Endothelial cell of umbilical vein (primary cell): ENCODE measurements around the gene CNTN5. TPM values are rescaled to one million over a fixed set of nuclear protein-coding genes. Genes with fewer than 3 reads are reported as not detected.

Experiments used
- BruUV-seq: library from RNA; stranded (reverse); fragments of 400-500 nt; replicated peaks from 2 replicates; lab custom pipeline; 2021; lab: Mats Ljungman, UMichigan
- CTCF ChIA-PET: fragments of 300-600, 350-600 bp; sonication (Branson Sonifier 250); formaldehyde crosslinking; loops from one replicate; lab custom pipeline; 2021; ENCODE audit warnings: antibody characterized with exemption, inconsistent platforms; lab: Charles Lee
- POLR2A ChIA-PET: fragments of 300-600, 350-600 bp; sonication (Branson Sonifier 250); formaldehyde crosslinking; loops from one replicate; lab custom pipeline; 2021; ENCODE audit warnings: antibody characterized with exemption, inconsistent platforms; lab: Charles Lee
- DNase-seq: peaks from one replicate; pipeline ENCODE4 v3.0.0-alpha.2; 2011; ENCODE audit warnings: low read depth, low spot score
- FAIRE-seq: peaks from 2 replicates; lab custom pipeline; 2011; peaks lifted over from hg19 to GRCh38; lab: Jason Lieb, UNC
- H2AFZ ChIP-seq: 2 replicates; pipeline ENCODE4 v1.6.0; 2012; ENCODE audit warnings: low read depth, low read length, control low read depth, inconsistent platforms
- H3K27ac ChIP-seq: 2 replicates; pipeline ENCODE4 v1.5.1; 2011; ENCODE audit warnings: low read depth, mild to moderate bottlenecking, control low read depth, low read length, moderate library complexity; ENCODE audit not compliant: insufficient read depth
- H3K27me3 ChIP-seq, 2 experiments: 2 replicates each; pipeline versions ENCODE4 v1.6.0 to v1.6.1; 2011; ENCODE audit warnings: low read length in 2 of 2, mixed read lengths in 1 of 2; ENCODE audit not compliant: control insufficient read depth in 2 of 2, insufficient read depth in 2 of 2
- H3K36me3 ChIP-seq, 2 experiments: 2 replicates in 1 of 2; 3 replicates in 1 of 2; pipeline ENCODE4 v1.5.1; 2011; ENCODE audit warnings: low read length in 2 of 2, mild to moderate bottlenecking in 1 of 2, moderate library complexity in 1 of 2; ENCODE audit not compliant: control insufficient read depth in 2 of 2, insufficient read depth in 2 of 2; ENCODE audit errors: extremely low read depth in 1 of 2
- H3K4me1 ChIP-seq: 3 replicates; pipeline ENCODE4 v1.5.1; 2011; ENCODE audit warnings: mild to moderate bottlenecking, low read length; ENCODE audit not compliant: control insufficient read depth, insufficient read depth; ENCODE audit errors: extremely low read depth
- H3K4me2 ChIP-seq: 2 replicates; pipeline ENCODE4 v1.6.1; 2011; ENCODE audit warnings: low read length, control low read depth, mixed read lengths; ENCODE audit not compliant: insufficient read depth
- H3K4me3 ChIP-seq, 3 experiments: fragments of 200-600 bp in 1 of 3; sonication (generic), shearing (Covaris generic) in 1 of 3; replicated peaks in 1 of 3; 2 replicates each; pipeline ENCODE4 v1.5.1; 2011 to 2016; ENCODE audit warnings: control low read depth in 3 of 3, low read length in 3 of 3, mild to moderate bottlenecking in 2 of 3, inconsistent platforms in 1 of 3, low read depth in 1 of 3, moderate library complexity in 1 of 3; ENCODE audit not compliant: insufficient read depth in 1 of 3
- H3K79me2 ChIP-seq: 2 replicates; pipeline ENCODE4 v1.6.0; 2012; ENCODE audit warnings: low read length, inconsistent platforms; ENCODE audit not compliant: control insufficient read depth, insufficient read depth
- H3K9ac ChIP-seq: replicated peaks from 2 replicates; pipeline ENCODE3; 2011; ENCODE audit warnings: low read length, control low read depth; ENCODE audit not compliant: insufficient read depth; ENCODE audit errors: extremely low read depth
- H3K9me1 ChIP-seq: replicated peaks from 3 replicates; pipeline ENCODE4 v1.6.0; 2011; ENCODE audit warnings: mild to moderate bottlenecking, low read length; ENCODE audit not compliant: control insufficient read depth, insufficient read depth; ENCODE audit errors: extremely low read depth
- H3K9me3 ChIP-seq: replicated peaks from 2 replicates; pipeline ENCODE4 v1.5.1; 2012; ENCODE audit warnings: low read length, inconsistent platforms; ENCODE audit not compliant: control insufficient read depth, insufficient read depth
- H4K20me1 ChIP-seq: replicated peaks from 2 replicates; pipeline ENCODE3; 2011; ENCODE audit warnings: mild to moderate bottlenecking, low read length; ENCODE audit not compliant: control insufficient read depth, insufficient read depth; ENCODE audit errors: extremely low read depth
- EZH2 ChIP-seq: IDR thresholded peaks from 2 replicates; pipeline ENCODE4 v1.6.1; 2012; ENCODE audit warnings: borderline replicate concordance, low read depth, mild to moderate bottlenecking, moderate library complexity, low read length, inconsistent platforms; ENCODE audit not compliant: severe bottlenecking
- FOS ChIP-seq: IDR thresholded peaks from 2 replicates; pipeline ENCODE4 v1.6.1; 2011; ENCODE audit warnings: mild to moderate bottlenecking, low read length, moderate library complexity, borderline replicate concordance; ENCODE audit not compliant: insufficient read depth
- GATA2 ChIP-seq: IDR thresholded peaks from 2 replicates; pipeline ENCODE4 v1.7.0; 2011; ENCODE audit warnings: low read depth, mild to moderate bottlenecking, moderate library complexity, mixed read lengths, low read length; ENCODE audit not compliant: insufficient read length, insufficient read depth
- JUN ChIP-seq: IDR thresholded peaks from 2 replicates; pipeline ENCODE4 v1.6.1; 2011; ENCODE audit warnings: borderline replicate concordance, low read depth; ENCODE audit not compliant: insufficient read length, insufficient read depth
- MYC ChIP-seq: IDR thresholded peaks from one replicate; pipeline ENCODE4 v1.6.1; 2011; ENCODE audit warnings: mild to moderate bottlenecking, low read depth, low read length
- POLR2A ChIP-seq: IDR thresholded peaks from 2 replicates; pipeline ENCODE4 v1.6.1; 2012; ENCODE audit warnings: low read depth, mild to moderate bottlenecking, control low read depth, low read length
- POLR2AphosphoS5 ChIP-seq: IDR thresholded peaks from 2 replicates; pipeline ENCODE4 v1.6.1; 2012; ENCODE audit warnings: low read depth, mild to moderate bottlenecking, control low read depth, low read length, moderate library complexity; ENCODE audit not compliant: insufficient read depth
- dilution Hi-C: fragments of 300-500 bp; cut with MboI; formaldehyde crosslinking; loops from one replicate; pipeline ENCODE4 v1.15.0; 2019; ENCODE audit warnings: low sequenced_read_pairs; ENCODE audit not compliant: extremely low pct_ligation_motif_present
- intact Hi-C: fragments of 100-400 bp; cut with micrococcal nuclease; formaldehyde crosslinking; loops from one replicate; pipeline ENCODE4 v1.10.0; 2022
- polyA plus RNA-seq, 4 experiments: library from polyadenylated mRNA; depleted of rRNA in 3 of 4; stranded (reverse) in 3 of 4; unstranded in 1 of 4; fragments of >200 nt; gene quantifications; 2 replicates each; pipeline versions ENCODE4 v1.2.1 to v1.2.3, GENCODE V29; 2011 to 2012; ENCODE audit warnings: missing spikeins in 1 of 4
- total RNA-seq: library from RNA; stranded (reverse); gene quantifications from 2 replicates; pipeline ENCODE4 v1.2.3, GENCODE V29; 2021
- TF ChIP-seq, protein P1 (sequence below), 2 donors: IDR thresholded peaks; 1 replicate in 1 of 2; 2 replicates in 1 of 2; pipeline ENCODE4 v1.5.1; 2011; ENCODE audit warnings: low read length in 2 of 2, mild to moderate bottlenecking in 2 of 2, moderate library complexity in 2 of 2, control low read depth in 1 of 2, inconsistent platforms in 1 of 2, low read depth in 1 of 2; ENCODE audit not compliant: insufficient read depth in 1 of 2; ENCODE audit errors: extremely low read depth in 1 of 2

Gene CNTN5
- total and polyA plus RNA-seq, 2 donors (not counting 3 experiments of a cell fraction or from before 2014, with no cell fraction given): not detected

DNA sequence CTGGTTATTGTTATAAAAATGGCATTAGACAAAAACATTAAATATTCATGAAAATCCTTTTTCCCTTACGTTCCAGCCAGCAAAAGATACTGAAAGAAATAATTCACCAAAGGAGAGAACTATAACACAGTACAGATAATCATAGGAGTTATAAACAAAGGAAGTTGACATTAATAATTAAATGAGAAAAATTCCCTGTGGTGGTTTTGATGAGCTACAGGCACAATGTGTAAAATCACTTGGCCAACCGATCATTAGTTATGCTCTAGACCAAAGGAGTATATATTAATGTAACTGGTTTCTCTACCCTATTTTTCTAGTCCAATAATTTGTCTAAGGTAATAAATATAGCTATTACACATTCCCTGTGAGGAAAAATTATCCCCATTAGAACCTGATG lies 534.7 kb downstream of the CNTN5 start:
- CTCF ChIA-PET: no interaction called here
- no peaks in the 10 kb centered on the region for H3K4me1 ChIP-seq
- no peak overlapping the region for H3K9ac ChIP-seq
- H3K36me3 ChIP-seq: no peaks in the 10 kb centered on the region
- dilution Hi-C loops: no loop called here
- intact Hi-C loops: no loop called here
- POLR2A ChIA-PET: no interaction called here
- TF ChIP-seq, protein P1, sequence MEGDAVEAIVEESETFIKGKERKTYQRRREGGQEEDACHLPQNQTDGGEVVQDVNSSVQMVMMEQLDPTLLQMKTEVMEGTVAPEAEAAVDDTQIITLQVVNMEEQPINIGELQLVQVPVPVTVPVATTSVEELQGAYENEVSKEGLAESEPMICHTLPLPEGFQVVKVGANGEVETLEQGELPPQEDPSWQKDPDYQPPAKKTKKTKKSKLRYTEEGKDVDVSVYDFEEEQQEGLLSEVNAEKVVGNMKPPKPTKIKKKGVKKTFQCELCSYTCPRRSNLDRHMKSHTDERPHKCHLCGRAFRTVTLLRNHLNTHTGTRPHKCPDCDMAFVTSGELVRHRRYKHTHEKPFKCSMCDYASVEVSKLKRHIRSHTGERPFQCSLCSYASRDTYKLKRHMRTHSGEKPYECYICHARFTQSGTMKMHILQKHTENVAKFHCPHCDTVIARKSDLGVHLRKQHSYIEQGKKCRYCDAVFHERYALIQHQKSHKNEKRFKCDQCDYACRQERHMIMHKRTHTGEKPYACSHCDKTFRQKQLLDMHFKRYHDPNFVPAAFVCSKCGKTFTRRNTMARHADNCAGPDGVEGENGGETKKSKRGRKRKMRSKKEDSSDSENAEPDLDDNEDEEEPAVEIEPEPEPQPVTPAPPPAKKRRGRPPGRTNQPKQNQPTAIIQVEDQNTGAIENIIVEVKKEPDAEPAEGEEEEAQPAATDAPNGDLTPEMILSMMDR (IDR thresholded peaks at IDR 0.05; ENCODE audit: extremely low read depth in 1 of 2, insufficient read depth in 1 of 2, low read depth in 1 of 2, low read length in 2 of 2): no peak
- TF ChIP-seq POLR2AphosphoS5 (no peak), EZH2 (no peak), JUN (no peak), MYC (no peak)
- no peaks in the 10 kb centered on the region for H3K79me2 ChIP-seq
- H3K9me3 ChIP-seq: no peaks in the 10 kb centered on the region
- no peaks in the 10 kb centered on the region for H3K9me1 ChIP-seq
- no peaks in the 10 kb centered on the region for H3K27me3 ChIP-seq
- DNase-seq: no peak
- no peak overlapping the region for H3K4me3 ChIP-seq
- H3K27ac ChIP-seq: no peak overlapping the region
- no TSS peak for BruUV-seq
- no peak for FAIRE-seq
- no peak overlapping the region for H3K4me2 ChIP-seq
- H2AFZ ChIP-seq: no peak overlapping the region
- no peaks in the 10 kb centered on the region for H4K20me1 ChIP-seq

DNA sequence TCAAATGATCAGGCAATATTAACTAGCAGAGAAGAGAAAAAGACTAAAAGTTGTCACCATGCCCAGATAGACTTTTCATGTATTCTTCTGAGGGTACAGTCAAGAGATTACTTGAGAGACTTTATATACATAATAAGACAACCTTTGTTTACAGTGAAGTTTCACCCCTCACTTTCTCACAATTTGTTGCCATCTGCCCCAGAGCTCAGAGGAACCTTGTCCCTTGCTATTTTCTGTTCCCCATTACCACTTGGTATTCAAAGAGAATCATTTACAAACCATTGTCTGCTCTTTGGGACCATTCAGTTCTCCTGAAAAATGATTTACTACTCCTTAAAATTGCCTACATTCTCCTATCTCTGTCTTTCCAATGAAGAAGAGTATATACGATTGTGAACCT lies 544.6 kb downstream of the CNTN5 start:
- no peak for DNase-seq
- H3K9ac ChIP-seq: no peak overlapping the region
- POLR2A ChIA-PET: no interaction called here

More for the DNA sequence above, 544.6 kb downstream of the CNTN5 start:
- intact Hi-C loops (no loop called here), dilution Hi-C loops (no loop called here)
- no peaks in the 10 kb centered on the region for H4K20me1 ChIP-seq
- H3K9me3 ChIP-seq: no peaks in the 10 kb centered on the region
- H3K36me3 ChIP-seq: no peaks in the 10 kb centered on the region
- H3K27ac ChIP-seq: no peak overlapping the region
- no peak overlapping the region for H3K4me3 ChIP-seq
- no peaks in the 10 kb centered on the region for H3K27me3 ChIP-seq
- CTCF ChIA-PET: no interaction called here
- no TSS peak for BruUV-seq
- no peaks in the 10 kb centered on the region for H3K4me1 ChIP-seq
- H3K9me1 ChIP-seq: no peaks in the 10 kb centered on the region
- no peaks in the 10 kb centered on the region for H3K79me2 ChIP-seq
- TF ChIP-seq POLR2A: no peak
- no peak for TF ChIP-seq POLR2AphosphoS5
- TF ChIP-seq, protein P1 (IDR thresholded peaks at IDR 0.05; ENCODE audit: extremely low read depth in 1 of 2, insufficient read depth in 1 of 2, low read depth in 1 of 2, low read length in 2 of 2): no peak
- TF ChIP-seq MYC: no peak
- no peak for TF ChIP-seq FOS
- no peak for TF ChIP-seq GATA2
- FAIRE-seq: no peak
- H2AFZ ChIP-seq: no peak overlapping the region
- no peak overlapping the region for H3K4me2 ChIP-seq
